ENCODE data around the gene DLAT.
"Not testable (repeated sequence)": the region's sequence is repeated elsewhere in the genome, so short reads cannot be mapped to it uniquely, and the experiment has no call there.

Gene DLAT

GRCh38 chr11:112006095-112006441 lies 19.1 kb upstream of the DLAT start:
- H3K27me3 ChIP-seq (ENCODE audit: low read depth, low read length); H3K27ac ChIP-seq (ENCODE audit: low read length); H3K4me3 ChIP-seq (ENCODE audit: low read depth in 1 of 2, low read length in 2 of 2); H3K4me1 ChIP-seq (ENCODE audit: control insufficient read depth in 1 of 2, insufficient read depth in 2 of 2, low read length in 2 of 2); H3K9me3 ChIP-seq (ENCODE audit: control insufficient read depth in 1 of 2, low read length in 2 of 2): not testable (repeated sequence)
- H3K36me3 ChIP-seq (ENCODE audit: control insufficient read depth in 1 of 2, insufficient read depth in 2 of 2, low read length in 2 of 2), result peaks cover 8 to 29% of the 10 kb centered on the region in 2 donors

GRCh38 chr11:112011451-112011850 lies 13.8 kb upstream of the DLAT start:
- not testable (repeated sequence) for H3K36me3 ChIP-seq (ENCODE audit: control insufficient read depth in 1 of 2, insufficient read depth in 2 of 2, low read length in 2 of 2); H3K27me3 ChIP-seq (ENCODE audit: low read depth, low read length); H3K4me3 ChIP-seq (ENCODE audit: low read depth in 1 of 2, low read length in 2 of 2); H3K27ac ChIP-seq (ENCODE audit: low read length); H3K4me1 ChIP-seq (ENCODE audit: control insufficient read depth in 1 of 2, insufficient read depth in 2 of 2, low read length in 2 of 2); H3K9me3 ChIP-seq (ENCODE audit: control insufficient read depth in 1 of 2, low read length in 2 of 2)

GRCh38 chr11:112012874-112013273 lies 12.3 kb upstream of the DLAT start:
- no peaks in the 10 kb centered on the region for H3K9me3 ChIP-seq (ENCODE audit: control insufficient read depth in 1 of 2, low read length in 2 of 2)
- H3K4me1 ChIP-seq (ENCODE audit: control insufficient read depth in 1 of 2, insufficient read depth in 2 of 2, low read length in 2 of 2), result no peaks in the 10 kb centered on the region
- H3K27me3 ChIP-seq (ENCODE audit: low read depth, low read length), result no peaks in the 10 kb centered on the region
- peaks cover 4 to 16% of the 10 kb centered on the region in 2 donors for H3K36me3 ChIP-seq (ENCODE audit: control insufficient read depth in 1 of 2, insufficient read depth in 2 of 2, low read length in 2 of 2)
- no peak overlapping the region for H3K4me3 ChIP-seq (ENCODE audit: low read depth in 1 of 2, low read length in 2 of 2)
- H3K27ac ChIP-seq (ENCODE audit: low read length), result no peak overlapping the region

GRCh38 chr11:112013497-112014164 lies 11.6 kb upstream of the DLAT start:
- no peaks in the 10 kb centered on the region for H3K4me1 ChIP-seq (ENCODE audit: control insufficient read depth in 1 of 2, insufficient read depth in 2 of 2, low read length in 2 of 2)
- H3K27me3 ChIP-seq (ENCODE audit: low read depth, low read length), result no peaks in the 10 kb centered on the region
- no peaks in the 10 kb centered on the region for H3K9me3 ChIP-seq (ENCODE audit: control insufficient read depth in 1 of 2, low read length in 2 of 2)
- H3K4me3 ChIP-seq (ENCODE audit: low read depth in 1 of 2, low read length in 2 of 2), result no peak overlapping the region
- H3K36me3 ChIP-seq (ENCODE audit: control insufficient read depth in 1 of 2, insufficient read depth in 2 of 2, low read length in 2 of 2), result peaks cover 10 to 21% of the 10 kb centered on the region in 2 donors
- no peak overlapping the region for H3K27ac ChIP-seq (ENCODE audit: low read length)

- Histone ChIP-seq H3K4me1 (ENCODE audit: control insufficient read depth in 1 of 2, insufficient read depth in 2 of 2, low read length in 2 of 2) (no peaks in the 10 kb centered on the region), H3K9me3 (ENCODE audit: control insufficient read depth in 1 of 2, low read length in 2 of 2) (no peaks in the 10 kb centered on the region), H3K27ac (ENCODE audit: low read length) (peak overlapping the region; percentile 62), H3K27me3 (ENCODE audit: low read depth, low read length) (no peaks in the 10 kb centered on the region), H3K36me3 (ENCODE audit: control insufficient read depth in 1 of 2, insufficient read depth in 2 of 2, low read length in 2 of 2) (peaks cover 23 to 45% of the 10 kb centered on the region in 2 donors), H3K4me3 (ENCODE audit: low read depth in 1 of 2, low read length in 2 of 2) (no peak overlapping the region)
Measured at GRCh38 chr11:112016088-112016764, 9.0 kb upstream of the DLAT start.

- H3K27ac ChIP-seq (ENCODE audit: low read length), result peak overlapping the region; percentile 62
- H3K4me1 ChIP-seq (ENCODE audit: control insufficient read depth in 1 of 2, insufficient read depth in 2 of 2, low read length in 2 of 2), result no peaks in the 10 kb centered on the region
- no peaks in the 10 kb centered on the region for H3K27me3 ChIP-seq (ENCODE audit: low read depth, low read length)
- peaks cover 26 to 49% of the 10 kb centered on the region in 2 donors for H3K36me3 ChIP-seq (ENCODE audit: control insufficient read depth in 1 of 2, insufficient read depth in 2 of 2, low read length in 2 of 2)
- H3K9me3 ChIP-seq (ENCODE audit: control insufficient read depth in 1 of 2, low read length in 2 of 2), result no peaks in the 10 kb centered on the region
- no peak overlapping the region for H3K4me3 ChIP-seq (ENCODE audit: low read depth in 1 of 2, low read length in 2 of 2)
Measured at GRCh38 chr11:112016765-112017376, 8.3 kb upstream of the DLAT start.

GRCh38 chr11:112017538-112017937 lies 7.7 kb upstream of the DLAT start:
- Histone ChIP-seq H3K9me3 (ENCODE audit: control insufficient read depth in 1 of 2, low read length in 2 of 2) (no peaks in the 10 kb centered on the region), H3K4me3 (ENCODE audit: low read depth in 1 of 2, low read length in 2 of 2) (no peak overlapping the region), H3K36me3 (ENCODE audit: control insufficient read depth in 1 of 2, insufficient read depth in 2 of 2, low read length in 2 of 2) (peaks cover 26 to 52% of the 10 kb centered on the region in 2 donors), H3K27me3 (ENCODE audit: low read depth, low read length) (no peaks in the 10 kb centered on the region), H3K27ac (ENCODE audit: low read length) (no peak overlapping the region), H3K4me1 (ENCODE audit: control insufficient read depth in 1 of 2, insufficient read depth in 2 of 2, low read length in 2 of 2) (no peaks in the 10 kb centered on the region)

- H3K27me3 ChIP-seq (ENCODE audit: low read depth, low read length), result no peaks in the 10 kb centered on the region
- H3K36me3 ChIP-seq (ENCODE audit: control insufficient read depth in 1 of 2, insufficient read depth in 2 of 2, low read length in 2 of 2), result peaks cover 26 to 52% of the 10 kb centered on the region in 2 donors
- peaks cover under 1 to 4% of the 10 kb centered on the region in 2 donors for H3K4me1 ChIP-seq (ENCODE audit: control insufficient read depth in 1 of 2, insufficient read depth in 2 of 2, low read length in 2 of 2)
- H3K27ac ChIP-seq (ENCODE audit: low read length), result no peak overlapping the region
- H3K9me3 ChIP-seq (ENCODE audit: control insufficient read depth in 1 of 2, low read length in 2 of 2), result no peaks in the 10 kb centered on the region
- H3K4me3 ChIP-seq (ENCODE audit: low read depth in 1 of 2, low read length in 2 of 2), result no peak overlapping the region
Measured at GRCh38 chr11:112019066-112019465, 6.1 kb upstream of the DLAT start.

- Histone ChIP-seq H3K36me3 (ENCODE audit: control insufficient read depth in 1 of 2, insufficient read depth in 2 of 2, low read length in 2 of 2) (peaks cover 21 to 34% of the 10 kb centered on the region in 2 donors), H3K27me3 (ENCODE audit: low read depth, low read length) (no peaks in the 10 kb centered on the region), H3K4me1 (ENCODE audit: control insufficient read depth in 1 of 2, insufficient read depth in 2 of 2, low read length in 2 of 2) (peaks cover 5 to 14% of the 10 kb centered on the region in 2 donors), H3K4me3 (ENCODE audit: low read depth in 1 of 2, low read length in 2 of 2) (no peak overlapping the region), H3K27ac (ENCODE audit: low read length) (no peak overlapping the region), H3K9me3 (ENCODE audit: control insufficient read depth in 1 of 2, low read length in 2 of 2) (no peaks in the 10 kb centered on the region)
Measured at GRCh38 chr11:112023104-112023503, 2.1 kb upstream of the DLAT start.

GRCh38 chr11:112024178-112024772 lies 933 bp upstream of the DLAT start:
- Histone ChIP-seq H3K9me3 (ENCODE audit: control insufficient read depth in 1 of 2, low read length in 2 of 2) (no peaks in the 10 kb centered on the region), H3K36me3 (ENCODE audit: control insufficient read depth in 1 of 2, insufficient read depth in 2 of 2, low read length in 2 of 2) (peaks cover 21 to 35% of the 10 kb centered on the region in 2 donors), H3K4me3 (ENCODE audit: low read depth in 1 of 2, low read length in 2 of 2) (peak overlapping the region; percentile 75 to 98), H3K27ac (ENCODE audit: low read length) (peak overlapping the region; percentile 92), H3K4me1 (ENCODE audit: control insufficient read depth in 1 of 2, insufficient read depth in 2 of 2, low read length in 2 of 2) (peaks cover 5 to 14% of the 10 kb centered on the region in 2 donors), H3K27me3 (ENCODE audit: low read depth, low read length) (no peaks in the 10 kb centered on the region)

- Histone ChIP-seq H3K4me1 (ENCODE audit: control insufficient read depth in 1 of 2, insufficient read depth in 2 of 2, low read length in 2 of 2) (peaks cover 5 to 14% of the 10 kb centered on the region in 2 donors), H3K27ac (ENCODE audit: low read length) (peak overlapping the region; percentile 92)
Measured at GRCh38 chr11:112025707-112026106, 499 bp downstream of the DLAT start.

More at GRCh38 chr11:112025707-112026106, 499 bp downstream of the DLAT start:
- H3K4me3 ChIP-seq (ENCODE audit: low read depth in 1 of 2, low read length in 2 of 2), result peak overlapping the region; percentile 75 to 98
- H3K9me3 ChIP-seq (ENCODE audit: control insufficient read depth in 1 of 2, low read length in 2 of 2), result no peaks in the 10 kb centered on the region
- peaks cover 27 to 35% of the 10 kb centered on the region in 2 donors for H3K36me3 ChIP-seq (ENCODE audit: control insufficient read depth in 1 of 2, insufficient read depth in 2 of 2, low read length in 2 of 2)
- H3K27me3 ChIP-seq (ENCODE audit: low read depth, low read length), result no peaks in the 10 kb centered on the region

Data from muscle layer of duodenum (tissue), 2 donors.